HepG2 (cell line): ENCODE measurements around the gene NELL2. TPM values are rescaled to one million over a fixed set of nuclear protein-coding genes. Genes with fewer than 3 reads are reported as not detected.

ENCODE experiments used
- ATAC-seq: fragments of 200-7000 bp; cut with Tn5 transposase; 3 replicates; pipeline ENCODE4 v1.9.1; 2020; ENCODE audit warnings: mild to moderate bottlenecking, moderate library complexity
- BruUV-seq: library from RNA; stranded (reverse); fragments of 400-500 nt; replicated peaks from 2 replicates; lab custom pipeline; 2021; lab: Mats Ljungman, UMichigan
- CTCF ChIA-PET: fragments of 300-600 bp; formaldehyde crosslinking; extraction: SDS; loops from one replicate; lab custom pipeline; 2021; ENCODE audit warnings: low total read pairs, inconsistent platforms, low intra/inter-chr PET ratio; lab: Yijun Ruan, JAX
- POLR2A ChIA-PET: fragments of 350-600 bp; sonication (Branson Sonifier 250); formaldehyde crosslinking; loops from one replicate; lab custom pipeline; 2020; ENCODE audit warnings: antibody characterized with exemption, inconsistent platforms; lab: Yijun Ruan, JAX
- DNase-seq: peaks from one replicate; pipeline ENCODE4 v3.0.0-alpha.2; 2015; ENCODE audit warnings: low spot score
- FAIRE-seq: peaks from 3 replicates; lab custom pipeline; 2011; peaks lifted over from hg19 to GRCh38; lab: Jason Lieb, UNC
- H2AFZ ChIP-seq: one replicate; pipeline ENCODE4 v1.6.1; 2011; ENCODE audit warnings: low read length, inconsistent platforms
- H3K27ac ChIP-seq: fragments of 300-600 bp; 3 replicates; pipeline ENCODE4 v1.8.0; 2011; ENCODE audit warnings: mixed run types, mild to moderate bottlenecking, mixed read lengths, low read length, inconsistent platforms; ENCODE audit not compliant: insufficient read depth; ENCODE audit errors: extremely low read length
- H3K27me3 ChIP-seq, 2 experiments: fragments of 200-600 bp in 1 of 2; 2 replicates in 1 of 2; 3 replicates in 1 of 2; pipeline versions ENCODE4 v1.6.0 to v1.8.0; 2011; ENCODE audit warnings: low read length in 2 of 2, mild to moderate bottlenecking in 2 of 2, moderate library complexity in 2 of 2, inconsistent platforms in 1 of 2; ENCODE audit not compliant: insufficient read depth in 2 of 2, control insufficient read depth in 1 of 2
- H3K36me3 ChIP-seq, 2 experiments: fragments of 200-600 bp in 1 of 2; replicated peaks in 1 of 2; 2 replicates in 1 of 2; 3 replicates in 1 of 2; pipeline versions ENCODE4 v1.5.1 to v1.8.0; 2011; ENCODE audit warnings: low read length in 2 of 2, inconsistent platforms in 1 of 2; ENCODE audit not compliant: insufficient read depth in 2 of 2, control insufficient read depth in 1 of 2
- H3K4me1 ChIP-seq: 2 replicates; pipeline ENCODE4 v1.5.1; 2012; ENCODE audit warnings: low read length, inconsistent platforms; ENCODE audit not compliant: insufficient read depth
- H3K4me2 ChIP-seq: 2 replicates; pipeline ENCODE4 v1.6.0; 2011; ENCODE audit warnings: low read depth, low read length, inconsistent platforms
- H3K4me3 ChIP-seq, 3 experiments: fragments of 200-600 bp in 1 of 3; sonication (generic), shearing (Covaris generic) in 1 of 3; replicated peaks in 1 of 3; 2 replicates each; pipeline ENCODE4 v1.5.1; 2011 to 2016; ENCODE audit warnings: low read length in 3 of 3, inconsistent platforms in 2 of 3, low read depth in 2 of 3, mild to moderate bottlenecking in 2 of 3, control low read depth in 1 of 3, mixed read lengths in 1 of 3; ENCODE audit not compliant: insufficient read depth in 1 of 3
- H3K79me2 ChIP-seq: one replicate; pipeline ENCODE4 v1.6.1; 2011; ENCODE audit warnings: low read length, inconsistent platforms; ENCODE audit not compliant: insufficient read depth
- H3K9ac ChIP-seq: 2 replicates; pipeline ENCODE4 v1.6.0; 2011; ENCODE audit warnings: mild to moderate bottlenecking, low read depth, low read length, inconsistent platforms; ENCODE audit not compliant: insufficient read depth
- H3K9me3 ChIP-seq: 2 replicates; pipeline ENCODE4 v1.5.1; 2012; ENCODE audit warnings: mild to moderate bottlenecking, low read length
- H4K20me1 ChIP-seq: 2 replicates; pipeline ENCODE4 v1.6.0; 2011; ENCODE audit warnings: inconsistent platforms, mild to moderate bottlenecking, low read length, moderate library complexity; ENCODE audit not compliant: insufficient read depth
- CHCHD3 ChIP-seq: sonication (generic); formaldehyde crosslinking; IDR thresholded peaks from 2 replicates; pipeline ENCODE4 v1.8.0; 2022; ENCODE audit warnings: mild to moderate bottlenecking, missing genetic modification reagents, moderate library complexity
- DBP ChIP-seq: sonication (generic); formaldehyde crosslinking; IDR thresholded peaks from 2 replicates; pipeline ENCODE4 v1.4.0; 2020; ENCODE audit warnings: missing genetic modification reagents; ENCODE audit errors: not compliant biosample characterization
- ETS1 ChIP-seq: sonication (generic); formaldehyde crosslinking; IDR thresholded peaks from 2 replicates; pipeline ENCODE4 v1.4.0; 2020; ENCODE audit warnings: missing genetic modification reagents
- IKZF1 ChIP-seq: fragments of 450-650 bp; IDR thresholded peaks from 2 replicates; pipeline ENCODE4 v1.7.1; 2016
- KAT8 ChIP-seq: IDR thresholded peaks from 2 replicates; pipeline ENCODE4 v1.6.1; 2016; ENCODE audit warnings: missing genetic modification reagents, missing compliant biosample characterization
- KDM5B ChIP-seq: sonication (generic); formaldehyde crosslinking; IDR thresholded peaks from 2 replicates; pipeline ENCODE4 v1.4.0; 2020; ENCODE audit warnings: missing genetic modification reagents, mild to moderate bottlenecking, borderline replicate concordance
- MTF1 ChIP-seq: sonication (generic); formaldehyde crosslinking; IDR thresholded peaks from 2 replicates; pipeline ENCODE4 v1.5.0; 2020; ENCODE audit warnings: missing genetic modification reagents
- NR1H2 ChIP-seq: sonication (generic); formaldehyde crosslinking; IDR thresholded peaks from 2 replicates; pipeline ENCODE4 v1.8.1; 2022; ENCODE audit warnings: low read depth, missing genetic modification reagents, borderline replicate concordance
- PBX2 ChIP-seq: IDR thresholded peaks from 2 replicates; pipeline ENCODE4 v1.6.1; 2016; ENCODE audit warnings: control low read depth
- POLR2AphosphoS2 ChIP-seq: IDR thresholded peaks from 2 replicates; pipeline ENCODE4 v1.6.1; 2011; ENCODE audit warnings: low read depth, low read length, improper control_type of control experiment
- THRA ChIP-seq: sonication (generic); formaldehyde crosslinking; IDR thresholded peaks from 2 replicates; pipeline ENCODE4 v1.4.0; 2020; ENCODE audit warnings: missing genetic modification reagents, borderline replicate concordance
- U2AF1 ChIP-seq: fragments of 200-400 bp; formaldehyde crosslinking; optimal IDR thresholded peaks from 2 replicates; pipeline ENCODE3; 2017; ENCODE audit warnings: mild to moderate bottlenecking, low read depth, low read length
- ZKSCAN1 ChIP-seq: fragments of 150-350 bp; IDR thresholded peaks from 2 replicates; pipeline ENCODE4 v1.6.1; 2014; ENCODE audit warnings: low read length
- ZNF275 ChIP-seq: sonication (generic); formaldehyde crosslinking; IDR thresholded peaks from 2 replicates; pipeline ENCODE4 v1.8.0; 2022; ENCODE audit warnings: missing genetic modification reagents, mild to moderate bottlenecking, inconsistent platforms, borderline replicate concordance
- ZNF331 ChIP-seq: sonication (generic); formaldehyde crosslinking; IDR thresholded peaks from 2 replicates; pipeline ENCODE4 v1.4.0; 2020; ENCODE audit warnings: missing genetic modification reagents
- ZNF788 ChIP-seq: sonication (generic); formaldehyde crosslinking; IDR thresholded peaks from 2 replicates; pipeline ENCODE4 v1.5.0; 2020; ENCODE audit warnings: mild to moderate bottlenecking, missing genetic modification reagents, borderline replicate concordance
- ZNF883 ChIP-seq: sonication (generic); formaldehyde crosslinking; IDR thresholded peaks from 2 replicates; pipeline ENCODE4 v1.5.1; 2020; ENCODE audit warnings: mild to moderate bottlenecking, missing genetic modification reagents; ENCODE audit errors: not compliant biosample characterization
- WGBS: methylation state at CpG from one replicate; pipeline ENCODE4 v1.1.6; 2017; ENCODE audit warnings: low lambda C conversion rate; 5-methylcytosine and 5-hydroxymethylcytosine counted together
- in situ Hi-C: cut with HindIII; loops from 2 replicates; pipeline ENCODE4 v1.10.0; 2017; ENCODE audit warnings: low pct_unique_long_range_greater_than_20kb; ENCODE audit not compliant: extremely low pct_ligation_motif_present
- intact Hi-C: fragments of 100-400 bp; cut with micrococcal nuclease; formaldehyde crosslinking; loops from one replicate; pipeline ENCODE4 v1.10.0; 2022; ENCODE audit not compliant: unreplicated experiment
- polyA plus RNA-seq, 8 experiments: library from polyadenylated mRNA; depleted of rRNA in 3 of 8; stranded (reverse) in 7 of 8; unstranded in 1 of 8; fragments of >200 nt; fragmentation: Illumina TruSeq in 4 of 8; extraction: Trizol in 4 of 8; gene quantifications; 2 replicates each; pipeline versions ENCODE4 v1.2.1 to v1.2.3, GENCODE V29; 2011 to 2016; ENCODE audit warnings: low read depth in 4 of 8, missing spikeins in 1 of 8, mixed read lengths in 1 of 8; ENCODE audit not compliant: insufficient read depth in 1 of 8
- total RNA-seq, 5 experiments: library from RNA; depleted of rRNA; stranded (reverse); fragments of >200 nt; fragmentation: Illumina TruSeq; extraction: Trizol; gene quantifications; 2 replicates each; pipeline ENCODE4 v1.2.3, GENCODE V29; 2016; ENCODE audit warnings: low read depth in 1 of 5

NELL2 gene
- total and polyA plus RNA-seq, 2 of the 13 experiments (the other 11 are each of a cell fraction or from before 2014, with no cell fraction given): 0.11 TPM; not detected in 1

GRCh38 chr12:44697511-44697910 is 178.6 kb downstream of the NELL2 start:
- Histone ChIP-seq H3K4me2 (no peak overlapping the region), H2AFZ (no peak overlapping the region), H4K20me1 (no peaks in the 10 kb centered on the region), H3K4me1 (no peaks in the 10 kb centered on the region), H3K36me3 (no peaks in the 10 kb centered on the region), H3K9ac (no peak overlapping the region), H3K79me2 (no peaks in the 10 kb centered on the region), H3K27ac (no peak overlapping the region), H3K27me3 (no peaks in the 10 kb centered on the region), H3K9me3 (no peaks in the 10 kb centered on the region), H3K4me3 (no peak overlapping the region)
- FAIRE-seq (no peak), DNase-seq (no peak), ATAC-seq (no peak)
- intact Hi-C loops (no loop called here), in situ Hi-C loops (no loop called here)
- TF ChIP-seq DBP (CRISPR knock-in tag): no peak
- TF ChIP-seq NR1H2 (CRISPR knock-in tag): no peak
- no peak for TF ChIP-seq MTF1 (CRISPR knock-in tag)
- TF ChIP-seq U2AF1: no peak
- TF ChIP-seq IKZF1: no peak
- no peak for TF ChIP-seq ZNF788
- no peak for TF ChIP-seq THRA (CRISPR knock-in tag)
- TF ChIP-seq ZNF331 (CRISPR knock-in tag): no peak
- no peak for TF ChIP-seq KAT8 (CRISPR knock-in tag)
- TF ChIP-seq ZNF275 (CRISPR knock-in tag): no peak
- TF ChIP-seq CHCHD3: no peak
- no peak for TF ChIP-seq ETS1 (CRISPR knock-in tag)
- TF ChIP-seq POLR2AphosphoS2: no peak
- no peak for TF ChIP-seq ZKSCAN1
- no peak for TF ChIP-seq PBX2 (CRISPR knock-in tag)
- TF ChIP-seq ZNF883: no peak
- TF ChIP-seq KDM5B: no peak
- WGBS: 2% methylated on average over 2 of the region's 2 CpGs
- ChIA-PET POLR2A (no interaction called here), CTCF (no interaction called here)
- no TSS peak for BruUV-seq
